GM18526 (cell line): ENCODE data around the gene HINFP.

Source experiments
- POLR2A ChIP-seq: IDR thresholded peaks from 3 replicates; pipeline ENCODE4 v1.6.1; 2011; ENCODE audit not compliant: insufficient read length; ENCODE audit errors: extremely low read depth

The HINFP gene

GRCh38 chr11:119181677-119182412 lies 60.5 kb downstream of the HINFP start:
- TF ChIP-seq POLR2A = no peak
